ENCODE results near the gene NODAL.

The NODAL gene

GRCh38 chr10:70403483-70404035 is 37.9 kb downstream of the NODAL start (continued):
- peak; percentile 76; the same call in 1 of the 2 replicates for TF ChIP-seq PATZ1 (tag by site-specific recombination; IDR thresholded peaks at IDR 0.05)
- no peak for TF ChIP-seq ZNF791 (tag by site-specific recombination; IDR thresholded peaks at IDR 0.05)
- no peak for TF ChIP-seq ZNF391 (tag by site-specific recombination; IDR thresholded peaks at IDR 0.05; ENCODE audit: borderline replicate concordance, low read depth)
- no peak for TF ChIP-seq ZNF596 (tag by site-specific recombination; IDR thresholded peaks at IDR 0.05)
- 0 out of 2 replicates have a peak, but pooled peaks have one; percentile 25 for TF ChIP-seq ZEB2 (tag by site-specific recombination; IDR thresholded peaks at IDR 0.05)
- TF ChIP-seq ZNF366 (tag by site-specific recombination; conservative IDR thresholded peaks at IDR 0.05): peak; percentile 73; the same call in 1 of the 2 replicates
- no peak for TF ChIP-seq REPIN1 (tag by site-specific recombination; IDR thresholded peaks at IDR 0.05; ENCODE audit: low read depth)

DNA sequence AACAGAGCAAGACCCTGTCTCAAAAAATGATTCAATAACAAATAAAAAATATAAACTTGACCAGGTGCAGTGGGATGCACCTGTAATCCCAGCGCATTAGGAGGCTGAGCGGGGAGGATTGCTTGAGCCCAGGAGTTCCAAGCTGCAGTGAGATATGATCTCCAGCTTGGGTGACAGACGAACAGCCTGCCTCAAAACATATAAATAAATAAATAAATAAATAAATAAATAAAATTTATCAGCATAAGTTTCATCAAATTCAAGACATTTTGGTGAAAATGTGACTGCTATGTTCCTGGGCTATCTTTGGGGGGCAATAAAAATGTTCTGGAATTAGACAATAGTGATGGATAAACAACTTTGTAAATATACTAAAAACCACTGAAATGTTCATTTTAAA is 42.3 kb downstream of the NODAL start:
- no peaks in the 10 kb centered on the region for H3K4me1 ChIP-seq (ENCODE audit: control insufficient read depth, insufficient read depth, low read length)
- ChIA-PET POLR2A (no interaction called here), CTCF (interaction anchor here (1.3 kb wide), 1 partner anchor 12 kb away, joined by 4 read pairs; no protein-coding TSS in a partner anchor)
- H3K4me3 ChIP-seq (ENCODE audit: low read depth, low read length): no peak overlapping the region
- no peak overlapping the region for H3K27ac ChIP-seq (ENCODE audit: extremely low read depth, low read depth, low read length)
- H3K9me3 ChIP-seq (ENCODE audit: control insufficient read depth, insufficient read depth, low read depth, low read length): no peaks in the 10 kb centered on the region
- TF ChIP-seq MYNN (tag by site-specific recombination; IDR thresholded peaks at IDR 0.05; ENCODE audit: borderline replicate concordance) (no peak), ZNF16 (tag by site-specific recombination; IDR thresholded peaks at IDR 0.05; ENCODE audit: low read depth) (no peak), ZNF19 (tag by site-specific recombination; IDR thresholded peaks at IDR 0.05; ENCODE audit: low read depth) (no peak), ZSCAN30 (tag by site-specific recombination; IDR thresholded peaks at IDR 0.05) (no peak), ZNF623 (tag by site-specific recombination; IDR thresholded peaks at IDR 0.05) (0 out of 2 replicates have a peak, but pooled peaks have one; percentile 33), ZBTB6 (tag by site-specific recombination; IDR thresholded peaks at IDR 0.05) (no peak), ZNF549 (tag by site-specific recombination; IDR thresholded peaks at IDR 0.05) (no peak), ZNF292 (tag by site-specific recombination; IDR thresholded peaks at IDR 0.05; ENCODE audit: borderline replicate concordance, low read depth) (no peak), REST (tag by site-specific recombination; IDR thresholded peaks at IDR 0.05) (no peak), ZNF404 (tag by site-specific recombination; IDR thresholded peaks at IDR 0.05) (no peak), ZFP69B (tag by site-specific recombination; IDR thresholded peaks at IDR 0.05) (no peak), ZNF560 (tag by site-specific recombination; IDR thresholded peaks at IDR 0.05; ENCODE audit: borderline replicate concordance) (peak; percentile 10; the same call in 1 of the 2 replicates), RBAK (tag by site-specific recombination; IDR thresholded peaks at IDR 0.05) (no peak), ZNF350 (tag by site-specific recombination; IDR thresholded peaks at IDR 0.05) (no peak), ZNF324 (tag by site-specific recombination; IDR thresholded peaks at IDR 0.05) (no peak), ZNF585B (tag by site-specific recombination; IDR thresholded peaks at IDR 0.05) (no peak), ZNF621 (tag by site-specific recombination; IDR thresholded peaks at IDR 0.05) (no peak), ZNF394 (tag by site-specific recombination; IDR thresholded peaks at IDR 0.05; ENCODE audit: borderline replicate concordance) (peak; percentile 52; the same call in 1 of the 2 replicates)
- H3K36me3 ChIP-seq (ENCODE audit: control insufficient read depth in 2 of 2, insufficient read depth in 1 of 2, low read length in 2 of 2): no peaks in the 10 kb centered on the region

Measured in HEK293 (cell line).